ENCODE measurements around the gene RAB13. TPM values are rescaled to one million over a fixed set of nuclear protein-coding genes. Genes with fewer than 3 reads are reported as not detected.

RAB13 gene
- total RNA-seq, 4 donors from 2014 or later, result 40.1 to 97.9 (median 64.1) TPM

GRCh38 chr1:153956997-153957715 is 29.0 kb downstream of the RAB13 start:
- TF ChIP-seq CTCF (IDR thresholded peaks at IDR 0.05; ENCODE audit: low read depth), result no peak

GRCh38 chr1:153954826-153955225 is 31.3 kb downstream of the RAB13 start:
- no peak for TF ChIP-seq CTCF (IDR thresholded peaks at IDR 0.05; ENCODE audit: low read depth)

- TF ChIP-seq CTCF (IDR thresholded peaks at IDR 0.05; ENCODE audit: low read depth), result no peak
Observed at GRCh38 chr1:153953859-153954365, 32.2 kb downstream of the RAB13 start.

GRCh38 chr1:153951801-153952200 is 34.3 kb downstream of the RAB13 start:
- TF ChIP-seq CTCF (IDR thresholded peaks at IDR 0.05; ENCODE audit: low read depth), result no peak

GRCh38 chr1:153951183-153951582 is 35.0 kb downstream of the RAB13 start:
- no peak for TF ChIP-seq CTCF (IDR thresholded peaks at IDR 0.05; ENCODE audit: low read depth)

- no peak for TF ChIP-seq CTCF (IDR thresholded peaks at IDR 0.05; ENCODE audit: low read depth)
Observed at GRCh38 chr1:153946622-153947241, 39.4 kb downstream of the RAB13 start, which contains the start of gene DENND4B. Gene DENND4B (minus strand): TSS chr1:153946718. CDS start chr1:153944374, 2,344 bp downstream.

Data from subcutaneous adipose tissue (tissue), 4 donors.